Right lobe of liver (tissue), 6 donors: ENCODE data around the gene ATAD3A. TPM values are rescaled to one million over a fixed set of nuclear protein-coding genes. Genes with fewer than 3 reads are reported as not detected.

Experiments used
- ATAC-seq, 4 donors: fragments of 200-7000 bp; cut with Tn5 transposase; one replicate each; pipeline ENCODE4 v1.9.1; 2020; ENCODE audit warnings: mild to moderate bottlenecking in 4 of 4, moderate library complexity in 4 of 4
- DNase-seq, 3 donors: peaks; one replicate each; pipeline ENCODE4 v3.0.0-alpha.2; 2020
- H3K27ac ChIP-seq, 3 donors: fragments of 200-600 bp; one replicate each; pipeline ENCODE4 v1.8.0; 2022
- H3K27me3 ChIP-seq, 2 donors: fragments of 200-600 bp; one replicate each; pipeline ENCODE4 v1.8.0; 2022
- H3K36me3 ChIP-seq, 4 donors: fragments of 200-600 bp; sonication (generic) in 1 of 4; one replicate each; pipeline versions ENCODE4 v1.5.1 to v1.8.0; 2017 to 2022; ENCODE audit warnings: control low read depth in 1 of 4
- H3K4me1 ChIP-seq, 4 donors: fragments of 200-600 bp; sonication (generic) in 1 of 4; one replicate each; pipeline versions ENCODE4 v1.5.1 to v1.8.0; 2017 to 2022; ENCODE audit warnings: control low read depth in 1 of 4
- H3K4me3 ChIP-seq, 3 donors: fragments of 200-600 bp; one replicate each; pipeline ENCODE4 v1.8.0; 2022
- H3K9me3 ChIP-seq, 4 donors: fragments of 200-600 bp; sonication (generic) in 1 of 4; one replicate each; pipeline versions ENCODE4 v1.5.1 to v1.8.0; 2017 to 2022; ENCODE audit warnings: control low read depth in 1 of 4
- CTCF ChIP-seq, 4 donors: fragments of 200-600 bp in 3 of 4; fragments of 450-650 bp in 1 of 4; IDR thresholded peaks; one replicate each; pipeline versions ENCODE4 v1.5.1 to v1.8.0; 2016 to 2022; ENCODE audit warnings: antibody characterized with exemption in 4 of 4, mild to moderate bottlenecking in 2 of 4
- POLR2A ChIP-seq: fragments of 450-650 bp; IDR thresholded peaks from one replicate; pipeline ENCODE4 v1.6.1; 2017; ENCODE audit warnings: antibody characterized with exemption, mild to moderate bottlenecking
- WGBS: methylation state at CpG from one replicate; pipeline ENCODE4 v1.1.6; 2018; ENCODE audit warnings: low coverage, low lambda C conversion rate; ENCODE audit not compliant: insufficient coverage; ENCODE audit errors: missing lambda C conversion rate; 5-methylcytosine and 5-hydroxymethylcytosine counted together
- intact Hi-C, 2 donors: fragments of 100-400 bp; cut with DNase I; formaldehyde crosslinking; loops; one replicate each; pipeline versions ENCODE4 v1.11.2 to v1.14.1; 2022
- total RNA-seq, 6 experiments: library from RNA; depleted of rRNA in 2 of 6; stranded (reverse); fragments of >200 nt in 2 of 6; fragmentation: NEBNext Ultra II Directional in 3 of 6; extraction: Animal tissue kit (Norgen Biotek cat#: 25700) in 3 of 6; gene quantifications; one replicate each; pipeline versions ENCODE4 v1.1.0 to v1.2.4, GENCODE V29; 2016 to 2023
- donor health status: DM: no; HTN: yes; CAD: no.
- donor health status: DM: no; HTN: no; CAD: no.
- donor health status: DM: no; HTN: no; CAD: no.
- donor health status: DM: no; HTN: yes; CAD: no.
- donor health status: DM: no; HTN: yes; CAD: no.

The ATAD3A gene
- total RNA-seq, 6 experiments from 2014 or later, result 10.8 to 31.7 (median 13.1) TPM

DNA sequence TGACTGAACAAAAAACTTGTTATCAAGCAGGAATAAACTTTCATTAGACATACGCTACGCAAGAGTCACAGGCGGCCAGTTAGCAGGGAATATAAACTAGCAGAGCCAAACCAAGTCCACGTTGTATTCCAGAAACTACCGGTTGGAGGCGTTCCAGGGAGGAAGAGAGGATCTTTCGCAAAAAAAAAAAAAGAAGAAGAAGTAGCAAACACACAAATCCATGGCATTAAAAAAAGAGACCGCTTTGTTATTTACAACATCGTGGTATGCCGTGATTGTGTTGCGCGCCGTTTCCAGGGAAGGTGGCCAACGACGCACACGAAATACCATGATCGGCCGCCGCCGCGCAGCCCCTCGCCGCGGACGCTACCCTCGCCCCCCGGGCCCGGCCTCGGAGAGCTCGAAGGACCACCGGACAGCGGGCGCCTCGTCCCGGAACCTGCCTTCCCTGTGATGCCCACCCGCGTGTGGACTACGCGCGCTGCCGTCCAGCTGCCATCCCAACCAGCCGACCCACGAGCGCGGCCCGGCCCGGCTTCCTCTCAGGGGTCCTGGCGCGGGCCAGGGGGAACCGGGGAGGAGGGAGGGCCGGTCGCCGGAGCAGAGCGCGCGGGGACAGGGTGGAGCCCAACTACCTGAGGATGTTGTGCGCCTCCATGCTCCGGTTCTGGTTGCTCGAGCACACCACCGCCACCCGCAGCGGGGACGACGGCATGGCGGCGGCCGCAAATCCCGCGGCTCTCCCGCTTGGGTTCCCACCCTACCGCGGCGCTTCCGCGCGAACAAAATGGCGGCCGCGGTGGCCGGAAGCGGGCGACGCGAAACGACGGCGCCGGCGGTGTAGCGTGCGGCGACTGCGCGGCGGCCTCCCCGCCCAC lies 62.1 kb downstream of the ATAD3A start:
- H3K4me1 ChIP-seq, result peaks cover 0 to 20% (median 4%) of the 10 kb centered on the region in 4 donors
- TF ChIP-seq POLR2A, result no peak
- peak in 1 of 4 donors; percentile 7 for TF ChIP-seq CTCF (IDR thresholded peaks at IDR 0.05)
- intact Hi-C loops, result no loop called here
- H3K27me3 ChIP-seq, result no peaks in the 10 kb centered on the region
- no peaks in the 10 kb centered on the region for H3K9me3 ChIP-seq
- ATAC-seq, result peak; percentile 61 to 73 (median 70)
- H3K4me3 ChIP-seq, result peak overlapping the region; percentile 82 to 100 (median 97)
- WGBS, result 0% methylated on average over 10 of the region's 96 CpGs
- H3K36me3 ChIP-seq, result no peaks in the 10 kb centered on the region
- DNase-seq, result peak; percentile 61 to 74 (median 73)
- H3K27ac ChIP-seq, result peak overlapping the region; percentile 91 to 93 (median 92)

GRCh38 chr1:1574721-1575537 lies 63.0 kb downstream of the ATAD3A start, which contains the start of gene SSU72:
Gene SSU72, minus strand, starts transcription at chr1:1574863. Its CDS starts 306 bp downstream, at chr1:1574557.
- 0% methylated on average over 14 of the region's 87 CpGs for WGBS
- Histone ChIP-seq H3K36me3 (no peaks in the 10 kb centered on the region), H3K4me3 (peak within 1 kb of the TSS; percentile 82 to 100 (median 97)), H3K4me1 (peaks cover 0 to 20% (median 4%) of the 10 kb centered on the region in 4 donors), H3K27ac (peak within 1 kb of the TSS; percentile 91 to 93 (median 92)), H3K9me3 (no peaks in the 10 kb centered on the region), H3K27me3 (no peaks in the 10 kb centered on the region)
- ATAC-seq, result peak; percentile 85 to 90 (median 88)
- peak; percentile 92 to 93 (median 93) for DNase-seq
- intact Hi-C loops, result no loop called here
- TF ChIP-seq CTCF (IDR thresholded peaks at IDR 0.05), result no peak
- peak; percentile 85 for TF ChIP-seq POLR2A

DNA sequence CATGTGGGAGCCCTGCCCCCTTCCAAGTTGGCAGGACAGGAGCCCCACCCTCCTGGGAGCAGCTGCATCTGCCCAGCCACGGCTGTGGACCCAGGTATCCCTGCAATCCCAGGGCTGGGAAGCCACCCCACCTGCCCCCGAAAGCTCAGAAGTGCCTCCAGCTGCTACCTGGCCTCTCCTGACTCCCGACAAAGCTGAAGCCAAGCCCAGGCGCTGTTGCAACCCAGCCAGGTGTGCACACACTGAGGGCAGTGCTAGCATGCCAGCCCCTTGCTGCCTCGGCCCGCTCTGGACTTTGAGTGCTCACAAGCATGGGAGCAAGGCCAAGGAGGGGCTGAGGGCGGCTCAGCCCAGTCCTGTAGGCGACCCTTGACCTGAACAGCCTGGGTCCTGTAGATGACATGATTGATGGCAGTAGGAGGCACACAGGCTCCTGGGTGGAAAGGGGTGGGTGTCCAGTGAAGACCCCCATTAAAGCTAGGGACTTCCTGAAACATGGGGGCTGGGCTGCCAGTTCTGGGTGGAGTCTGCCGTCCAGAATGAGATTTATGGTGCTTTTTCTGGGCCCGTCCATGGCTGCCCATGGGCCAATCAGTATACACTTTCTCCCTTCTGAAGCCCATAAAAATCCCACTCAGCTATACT lies 65.5 kb downstream of the ATAD3A start:
- ATAC-seq, result no peak
- intact Hi-C loops, result no loop called here
- WGBS, result 26% methylated on average over 4 of the region's 10 CpGs

More for the DNA sequence above, 65.5 kb downstream of the ATAD3A start:
- no peaks in the 10 kb centered on the region for H3K36me3 ChIP-seq
- no peaks in the 10 kb centered on the region for H3K27me3 ChIP-seq
- no peaks in the 10 kb centered on the region for H3K9me3 ChIP-seq
- no peak overlapping the region for H3K27ac ChIP-seq
- H3K4me1 ChIP-seq, result peaks cover 0 to 18% (median 4%) of the 10 kb centered on the region in 4 donors
- DNase-seq, result no peak
- no peak for TF ChIP-seq POLR2A
- TF ChIP-seq CTCF (IDR thresholded peaks at IDR 0.05), result no peak
- no peak overlapping the region for H3K4me3 ChIP-seq
